ENCODE data around the gene TRIM8. TPM values are rescaled to one million over a fixed set of nuclear protein-coding genes. Genes with fewer than 3 reads are reported as not detected.
A peak's percentile ranks its signal among the peaks of the same experiment; 100 is the strongest.

TRIM8 gene
- total and polyA plus RNA-seq, 2 donors (not counting 3 experiments of a cell fraction or from before 2014, with no cell fraction given), result 74.1 to 114 TPM

DNA sequence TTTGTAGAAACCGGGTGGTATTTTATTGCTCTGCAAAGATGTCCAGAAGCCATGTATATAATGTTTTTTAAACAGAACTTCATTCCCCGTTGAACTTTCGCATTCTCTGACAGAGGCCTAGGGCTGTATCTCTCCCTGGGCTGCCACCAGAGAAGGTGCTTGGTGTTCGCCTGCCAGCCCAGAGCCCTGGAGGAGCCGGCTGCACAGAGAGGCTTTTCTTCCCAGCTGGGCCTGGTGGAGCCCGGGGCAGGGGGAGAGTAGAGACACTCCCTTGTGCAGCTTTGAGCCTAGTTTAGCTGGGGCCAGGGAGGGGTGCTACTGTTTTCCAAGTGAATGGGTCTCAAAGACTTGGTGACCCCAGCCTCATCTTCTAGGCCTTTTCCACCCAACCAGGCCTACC, 13.6 kb upstream of the TRIM8 start:
- H3K4me1 ChIP-seq (ENCODE audit: control insufficient read depth, extremely low read depth, insufficient read depth, low read length), result peaks cover 80% of the 10 kb centered on the region
- no peak overlapping the region for H2AFZ ChIP-seq (ENCODE audit: low read depth, low read length)
- POLR2A ChIA-PET, result no interaction called here
- no peaks in the 10 kb centered on the region for H3K27me3 ChIP-seq (ENCODE audit: control insufficient read depth in 2 of 2, insufficient read depth in 2 of 2, low read length in 2 of 2)
- no peaks in the 10 kb centered on the region for H4K20me1 ChIP-seq (replicated peaks; ENCODE audit: control insufficient read depth, extremely low read depth, insufficient read depth, low read length)
- no peak overlapping the region for H3K4me2 ChIP-seq (ENCODE audit: insufficient read depth, low read length)
- no peak overlapping the region for H3K27ac ChIP-seq (ENCODE audit: insufficient read depth, low read depth, low read length)
- FAIRE-seq, result no peak
- no peaks in the 10 kb centered on the region for H3K9me1 ChIP-seq (replicated peaks; ENCODE audit: control insufficient read depth, extremely low read depth, insufficient read depth, low read length)
- TF ChIP-seq POLR2A (IDR thresholded peaks at IDR 0.05; ENCODE audit: low read depth, low read length) (no peak), FOS (IDR thresholded peaks at IDR 0.05; ENCODE audit: borderline replicate concordance, insufficient read depth, low read length) (no peak), EZH2 (IDR thresholded peaks at IDR 0.05; ENCODE audit: borderline replicate concordance, low read depth, low read length, severe bottlenecking) (no peak), MYC (IDR thresholded peaks at IDR 0.05; ENCODE audit: low read depth, low read length) (no peak), JUN (IDR thresholded peaks at IDR 0.05; ENCODE audit: borderline replicate concordance, insufficient read depth, insufficient read length, low read depth) (no peak)
- DNase-seq (ENCODE audit: low read depth, low spot score), result no peak
- H3K4me3 ChIP-seq (replicated peaks in 1 of 3; ENCODE audit: insufficient read depth in 1 of 3, low read depth in 1 of 3, low read length in 3 of 3), result no peak overlapping the region
- no peaks in the 10 kb centered on the region for H3K9me3 ChIP-seq (replicated peaks; ENCODE audit: control insufficient read depth, insufficient read depth, low read length)
- H3K36me3 ChIP-seq (ENCODE audit: control insufficient read depth in 2 of 2, extremely low read depth in 1 of 2, insufficient read depth in 2 of 2, low read length in 2 of 2), result peaks cover 0 to 1% of the 10 kb centered on the region in 2 experiments
- intact Hi-C loops (cut with micrococcal nuclease) (no loop called here), dilution Hi-C loops (cut with MboI; ENCODE audit: extremely low pct_ligation_motif_present, low sequenced_read_pairs) (no loop called here)
- H3K9ac ChIP-seq (replicated peaks; ENCODE audit: extremely low read depth, insufficient read depth, low read length), result no peak overlapping the region
- CTCF ChIA-PET, result interaction anchor here (1.8 to 4.8 kb wide), 6 partner anchors 10 to 47 kb away, joined by 6 to 56 read pairs (median 8); partner anchors contain the start of gene TRIM8
- BruUV-seq (replicated peaks), result no TSS peak
- no peaks in the 10 kb centered on the region for H3K79me2 ChIP-seq (ENCODE audit: control insufficient read depth, insufficient read depth, low read length)

DNA sequence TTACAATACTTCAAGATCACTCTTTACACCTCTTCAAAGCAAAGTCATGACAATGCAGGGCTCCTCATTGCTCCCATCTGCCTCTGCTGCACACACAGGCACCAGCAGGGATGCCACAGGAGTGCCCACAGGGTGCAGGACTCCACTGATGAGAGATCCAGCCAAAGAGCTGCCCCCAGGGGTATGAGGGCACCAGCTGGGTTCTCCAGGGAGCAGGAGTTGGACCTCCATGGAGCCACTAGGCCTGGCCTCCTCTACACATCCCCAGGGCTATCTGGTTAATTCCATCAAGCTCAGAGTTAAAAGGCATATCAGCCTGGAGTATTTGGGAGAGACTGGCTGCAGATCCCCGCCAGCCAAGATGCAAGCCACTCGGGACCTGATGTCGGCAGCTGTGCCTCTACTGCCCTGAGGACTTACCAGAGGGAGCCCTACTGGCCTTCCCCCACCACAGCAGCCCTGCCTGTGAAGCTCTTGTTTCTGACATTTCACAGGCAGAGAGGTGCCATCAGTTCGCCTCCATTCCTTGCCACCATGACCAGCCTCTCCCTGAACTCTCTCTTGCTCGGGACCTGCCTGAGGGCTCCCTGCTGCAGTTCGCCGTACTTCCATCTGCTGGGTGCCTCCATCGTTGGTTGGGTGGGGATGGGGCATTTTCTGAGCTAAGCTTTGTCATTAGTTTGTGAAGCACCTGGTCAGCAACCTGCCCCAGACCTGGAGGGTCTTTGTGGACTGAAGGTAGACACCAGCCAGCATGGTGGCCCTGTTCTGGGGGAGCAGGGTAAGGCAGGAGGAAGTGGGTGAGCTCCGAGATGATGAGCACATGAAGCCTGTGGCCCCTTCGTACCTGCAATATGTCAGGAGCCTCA, 12.5 kb upstream of the TRIM8 start:
- TF ChIP-seq POLR2A (IDR thresholded peaks at IDR 0.05; ENCODE audit: low read depth, low read length), result no peak
- TF ChIP-seq POLR2AphosphoS5 (IDR thresholded peaks at IDR 0.05; ENCODE audit: insufficient read depth, low read depth, low read length), result no peak
- TF ChIP-seq GATA2 (IDR thresholded peaks at IDR 0.05; ENCODE audit: insufficient read depth, insufficient read length, low read depth, low read length), result no peak
- TF ChIP-seq FOS (IDR thresholded peaks at IDR 0.05; ENCODE audit: borderline replicate concordance, insufficient read depth, low read length), result no peak
- TF ChIP-seq MYC (IDR thresholded peaks at IDR 0.05; ENCODE audit: low read depth, low read length), result no peak
- no peak for TF ChIP-seq EZH2 (IDR thresholded peaks at IDR 0.05; ENCODE audit: borderline replicate concordance, low read depth, low read length, severe bottlenecking)
- TF ChIP-seq, protein P1, sequence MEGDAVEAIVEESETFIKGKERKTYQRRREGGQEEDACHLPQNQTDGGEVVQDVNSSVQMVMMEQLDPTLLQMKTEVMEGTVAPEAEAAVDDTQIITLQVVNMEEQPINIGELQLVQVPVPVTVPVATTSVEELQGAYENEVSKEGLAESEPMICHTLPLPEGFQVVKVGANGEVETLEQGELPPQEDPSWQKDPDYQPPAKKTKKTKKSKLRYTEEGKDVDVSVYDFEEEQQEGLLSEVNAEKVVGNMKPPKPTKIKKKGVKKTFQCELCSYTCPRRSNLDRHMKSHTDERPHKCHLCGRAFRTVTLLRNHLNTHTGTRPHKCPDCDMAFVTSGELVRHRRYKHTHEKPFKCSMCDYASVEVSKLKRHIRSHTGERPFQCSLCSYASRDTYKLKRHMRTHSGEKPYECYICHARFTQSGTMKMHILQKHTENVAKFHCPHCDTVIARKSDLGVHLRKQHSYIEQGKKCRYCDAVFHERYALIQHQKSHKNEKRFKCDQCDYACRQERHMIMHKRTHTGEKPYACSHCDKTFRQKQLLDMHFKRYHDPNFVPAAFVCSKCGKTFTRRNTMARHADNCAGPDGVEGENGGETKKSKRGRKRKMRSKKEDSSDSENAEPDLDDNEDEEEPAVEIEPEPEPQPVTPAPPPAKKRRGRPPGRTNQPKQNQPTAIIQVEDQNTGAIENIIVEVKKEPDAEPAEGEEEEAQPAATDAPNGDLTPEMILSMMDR (IDR thresholded peaks at IDR 0.05; ENCODE audit: extremely low read depth in 1 of 2, insufficient read depth in 1 of 2, low read depth in 1 of 2, low read length in 2 of 2), result no peak
- TF ChIP-seq, protein P2, sequence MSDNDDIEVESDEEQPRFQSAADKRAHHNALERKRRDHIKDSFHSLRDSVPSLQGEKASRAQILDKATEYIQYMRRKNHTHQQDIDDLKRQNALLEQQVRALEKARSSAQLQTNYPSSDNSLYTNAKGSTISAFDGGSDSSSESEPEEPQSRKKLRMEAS (IDR thresholded peaks at IDR 0.05; ENCODE audit: insufficient read depth, insufficient read length), result no peak
- Histone ChIP-seq H3K9ac (replicated peaks; ENCODE audit: extremely low read depth, insufficient read depth, low read length) (no peak overlapping the region), H3K4me1 (ENCODE audit: control insufficient read depth, extremely low read depth, insufficient read depth, low read length) (peaks cover 80% of the 10 kb centered on the region), H3K9me1 (replicated peaks; ENCODE audit: control insufficient read depth, extremely low read depth, insufficient read depth, low read length) (no peaks in the 10 kb centered on the region), H3K9me3 (replicated peaks; ENCODE audit: control insufficient read depth, insufficient read depth, low read length) (no peaks in the 10 kb centered on the region), H3K4me3 (replicated peaks in 1 of 3; ENCODE audit: insufficient read depth in 1 of 3, low read depth in 1 of 3, low read length in 3 of 3) (no peak overlapping the region), H3K27ac (ENCODE audit: insufficient read depth, low read depth, low read length) (peak overlapping the region; percentile 97), H3K79me2 (ENCODE audit: control insufficient read depth, insufficient read depth, low read length) (no peaks in the 10 kb centered on the region), H2AFZ (ENCODE audit: low read depth, low read length) (no peak overlapping the region), H3K36me3 (ENCODE audit: control insufficient read depth in 2 of 2, extremely low read depth in 1 of 2, insufficient read depth in 2 of 2, low read length in 2 of 2) (peaks cover 0 to 1% of the 10 kb centered on the region in 2 experiments), H4K20me1 (replicated peaks; ENCODE audit: control insufficient read depth, extremely low read depth, insufficient read depth, low read length) (no peaks in the 10 kb centered on the region), H3K27me3 (ENCODE audit: control insufficient read depth in 2 of 2, insufficient read depth in 2 of 2, low read length in 2 of 2) (no peaks in the 10 kb centered on the region), H3K4me2 (ENCODE audit: insufficient read depth, low read length) (no peak overlapping the region)
- CTCF ChIA-PET, result interaction anchor here (0.7 to 3.1 kb wide), 17 partner anchors 9 to 48 kb away, joined by 3 to 13 read pairs (median 5); partner anchors contain the start of gene TRIM8
- DNase-seq (ENCODE audit: low read depth, low spot score) (no peak), FAIRE-seq (no peak)
- BruUV-seq (replicated peaks), result no TSS peak
- POLR2A ChIA-PET, result interaction anchor here (0.7 to 1.6 kb wide), 3 partner anchors 10 to 34 kb away, joined by 3 to 7 read pairs (median 5); no protein-coding TSS in a partner anchor
- dilution Hi-C loops (cut with MboI; ENCODE audit: extremely low pct_ligation_motif_present, low sequenced_read_pairs) (no loop called here), intact Hi-C loops (cut with micrococcal nuclease) (no loop called here)

All from endothelial cell of umbilical vein (primary cell).